Measurements from ENCODE around the gene ZNF491.

Gene ZNF491

GRCh38 chr19:11798391-11799330 lies at the start of gene ZNF491:
Gene ZNF491, plus strand, starts transcription at chr19:11798523. Its CDS starts 7,431 bp downstream, at chr19:11805954.
- Histone ChIP-seq H3K36me3 (peaks cover 0 to 3% (median 0%) of the 10 kb centered on the region in 3 donors), H3K27ac (peak within 1 kb of the TSS; percentile 80 to 84), H3K27me3 (no peaks in the 10 kb centered on the region), H3K4me1 (peaks cover 0 to 20% (median 13%) of the 10 kb centered on the region in 4 donors), H3K4me3 (peak within 1 kb of the TSS; percentile 65 to 82), H3K9me3 (no peaks in the 10 kb centered on the region)
- intact Hi-C loops (cut with DNase I; ENCODE audit: low total_unique reads) = loop anchor here (5.0 to 10.0 kb wide), 3 partner anchors 86 to 344 kb away; partner anchors contain the start of genes ZNF20 and ZNF69
- peak in 1 of 2 experiments; percentile 15 for TF ChIP-seq CTCF (IDR thresholded peaks at IDR 0.05)
- DNase-seq = peak; percentile 95 to 96

- peaks cover 0 to 15% (median 0%) of the 10 kb centered on the region in 3 donors for H3K9me3 ChIP-seq
- H3K27me3 ChIP-seq = no peaks in the 10 kb centered on the region
- intact Hi-C loops (cut with DNase I; ENCODE audit: low total_unique reads) = no loop called here
- DNase-seq = no peak
- H3K36me3 ChIP-seq = no peaks in the 10 kb centered on the region
- no peak overlapping the region for H3K4me3 ChIP-seq
- H3K4me1 ChIP-seq = no peaks in the 10 kb centered on the region
- no peak overlapping the region for H3K27ac ChIP-seq
- TF ChIP-seq CTCF (IDR thresholded peaks at IDR 0.05) = no peak
These were observed 48.6 kb upstream of the ZNF491 start for GRCh38 chr19:11749751-11750150.

GRCh38 chr19:11752244-11752736 lies 46.0 kb upstream of the ZNF491 start:
- no peak for DNase-seq

GRCh38 chr19:11754663-11755062 lies 43.7 kb upstream of the ZNF491 start:
- no peaks in the 10 kb centered on the region for H3K36me3 ChIP-seq
- H3K4me1 ChIP-seq = no peaks in the 10 kb centered on the region
- H3K27me3 ChIP-seq = no peaks in the 10 kb centered on the region
- H3K4me3 ChIP-seq = no peak overlapping the region
- no peak overlapping the region for H3K27ac ChIP-seq
- TF ChIP-seq CTCF (IDR thresholded peaks at IDR 0.05) = no peak
- DNase-seq = no peak
- intact Hi-C loops (cut with DNase I; ENCODE audit: low total_unique reads) = no loop called here
- peaks cover 0 to 19% (median 0%) of the 10 kb centered on the region in 3 donors for H3K9me3 ChIP-seq

More at GRCh38 chr19:11752244-11752736, 46.0 kb upstream of the ZNF491 start:
- intact Hi-C loops (cut with DNase I; ENCODE audit: low total_unique reads) = no loop called here
- Histone ChIP-seq H3K9me3 (peaks cover 0 to 22% (median 0%) of the 10 kb centered on the region in 3 donors), H3K27me3 (no peaks in the 10 kb centered on the region), H3K36me3 (no peaks in the 10 kb centered on the region), H3K27ac (no peak overlapping the region), H3K4me1 (no peaks in the 10 kb centered on the region), H3K4me3 (no peak overlapping the region)
- no peak for TF ChIP-seq CTCF (IDR thresholded peaks at IDR 0.05)

- no peaks in the 10 kb centered on the region for H3K4me1 ChIP-seq
- no peak for DNase-seq
- H3K27me3 ChIP-seq = no peaks in the 10 kb centered on the region
- no peak for TF ChIP-seq CTCF (IDR thresholded peaks at IDR 0.05)
- intact Hi-C loops (cut with DNase I; ENCODE audit: low total_unique reads) = no loop called here
- peaks cover 0 to 13% (median 0%) of the 10 kb centered on the region in 3 donors for H3K9me3 ChIP-seq
- no peak overlapping the region for H3K27ac ChIP-seq
- no peak overlapping the region for H3K4me3 ChIP-seq
- no peaks in the 10 kb centered on the region for H3K36me3 ChIP-seq
These were observed 41.4 kb upstream of the ZNF491 start for GRCh38 chr19:11756965-11757364.

Data from tibial artery (tissue), 4 donors.